NCI-H128 (cell line): Measurements from ENCODE around the gene SOS1.
A peak's percentile ranks its signal among the peaks of the same experiment; 100 is the strongest.
"Not testable (repeated sequence)": the region's sequence is repeated elsewhere in the genome, so short reads cannot be mapped to it uniquely, and the experiment has no call there.

Experiments
- DNase-seq: peaks from one replicate; lab custom pipeline; 2025; ENCODE audit not compliant: unreplicated experiment; lab: John Stamatoyannopoulos, UW

Gene SOS1

GRCh38 chr2:39139511-39140237 is 18.8 kb upstream of the SOS1 start:
- no peak for DNase-seq

GRCh38 chr2:39138837-39139211 is 18.0 kb upstream of the SOS1 start:
- DNase-seq: no peak

- DNase-seq: not testable (repeated sequence)
Observed at GRCh38 chr2:39138187-39138836, 17.5 kb upstream of the SOS1 start.

GRCh38 chr2:39136799-39137198 is 15.9 kb upstream of the SOS1 start:
- DNase-seq: no peak

DNA sequence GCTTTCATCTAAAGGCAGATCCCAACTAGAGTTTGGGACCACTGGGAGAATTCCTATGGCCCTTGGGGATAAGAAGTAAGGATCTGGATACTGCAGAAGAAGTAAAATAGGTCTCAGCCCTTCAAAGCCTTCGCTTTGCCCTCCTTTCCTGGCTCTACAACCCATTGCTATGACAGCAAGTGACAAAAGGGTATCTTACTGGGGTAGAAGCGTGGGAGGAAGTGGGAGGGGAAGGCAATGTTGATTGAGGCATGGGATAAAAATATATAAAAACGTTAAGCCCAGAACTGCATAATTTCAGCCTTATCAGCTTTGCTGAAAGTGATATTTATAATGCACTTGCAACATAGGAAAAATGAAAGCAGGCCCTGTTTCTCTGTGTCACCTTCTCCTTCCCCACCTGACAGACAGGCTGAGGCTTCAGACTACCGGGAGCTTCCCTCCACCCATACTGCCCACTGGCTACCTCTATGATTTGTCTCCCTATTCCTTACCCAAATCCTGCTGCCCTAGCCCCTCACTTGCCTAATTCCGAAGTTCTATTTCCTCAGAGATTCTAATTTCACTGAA is 14.9 kb upstream of the SOS1 start:
- DNase-seq: no peak

DNA sequence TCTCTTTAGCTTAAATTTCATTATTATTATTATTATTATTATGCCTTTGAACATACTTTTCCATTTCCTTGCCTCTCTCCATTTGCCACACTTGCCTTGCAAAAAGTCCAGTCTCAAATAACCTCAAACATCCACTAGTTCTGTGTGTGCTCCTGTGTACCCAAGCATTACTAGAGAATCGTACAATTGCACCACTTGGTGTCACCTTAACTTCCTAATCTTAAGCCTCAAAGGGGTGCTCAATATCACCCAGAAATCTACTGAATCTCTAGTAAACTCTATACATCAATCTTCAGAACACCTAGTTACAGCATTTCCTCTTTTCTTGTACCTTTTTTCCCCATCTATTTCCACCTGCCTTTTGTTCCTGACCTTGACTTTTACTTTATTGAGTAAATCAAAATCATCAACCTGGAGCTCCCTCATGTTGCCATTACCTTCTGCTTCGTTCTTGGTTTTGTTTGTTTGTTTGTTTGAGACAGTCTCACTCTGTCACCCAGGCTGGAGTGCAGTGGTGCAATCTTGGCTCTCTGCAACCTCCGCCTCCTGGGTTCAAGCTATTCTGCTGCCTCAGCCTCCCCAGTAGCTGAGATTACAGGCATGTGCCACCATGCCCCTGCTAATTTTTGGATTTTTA is 12.5 kb upstream of the SOS1 start:
- no peak for DNase-seq

DNA sequence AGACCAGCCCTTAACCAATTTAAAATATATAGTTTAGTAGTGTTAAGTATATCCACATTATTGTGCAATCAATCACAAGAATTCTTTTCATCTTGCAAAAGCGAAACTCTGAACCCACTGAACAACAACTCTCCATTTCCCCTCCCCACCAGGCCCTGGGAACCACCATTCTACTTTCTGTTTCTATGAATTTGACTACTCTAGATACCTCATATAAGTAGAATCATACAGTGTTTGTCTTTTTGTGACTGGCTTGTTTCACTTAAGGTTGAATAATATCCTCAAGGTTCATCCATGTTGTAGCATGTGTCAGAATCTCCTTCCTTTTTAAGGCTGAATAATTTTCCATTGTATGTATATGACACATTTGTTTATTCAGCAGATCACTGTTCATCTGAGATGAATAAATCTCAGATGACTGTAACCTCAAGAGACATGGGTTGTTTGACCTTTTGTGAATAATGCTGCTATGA is 8.1 kb upstream of the SOS1 start:
- no peak for DNase-seq

GRCh38 chr2:39127973-39128372 is 7.1 kb upstream of the SOS1 start:
- DNase-seq: no peak

DNA sequence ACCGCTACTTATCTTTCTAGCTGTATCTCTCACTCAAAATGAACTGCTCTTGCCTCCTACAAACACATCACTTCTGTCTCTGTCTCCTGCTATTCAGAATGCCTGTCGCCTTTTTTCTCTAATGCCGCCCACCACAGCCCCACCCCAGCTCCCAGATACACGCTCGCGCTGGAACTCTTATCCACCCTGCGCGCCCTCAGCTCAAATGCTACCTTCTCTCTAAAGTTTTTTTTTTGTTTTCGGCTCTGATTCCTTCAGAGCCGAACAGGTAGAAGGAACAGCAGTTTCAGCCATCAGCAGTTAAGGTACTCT is 3.9 kb upstream of the SOS1 start:
- DNase-seq: no peak

DNA sequence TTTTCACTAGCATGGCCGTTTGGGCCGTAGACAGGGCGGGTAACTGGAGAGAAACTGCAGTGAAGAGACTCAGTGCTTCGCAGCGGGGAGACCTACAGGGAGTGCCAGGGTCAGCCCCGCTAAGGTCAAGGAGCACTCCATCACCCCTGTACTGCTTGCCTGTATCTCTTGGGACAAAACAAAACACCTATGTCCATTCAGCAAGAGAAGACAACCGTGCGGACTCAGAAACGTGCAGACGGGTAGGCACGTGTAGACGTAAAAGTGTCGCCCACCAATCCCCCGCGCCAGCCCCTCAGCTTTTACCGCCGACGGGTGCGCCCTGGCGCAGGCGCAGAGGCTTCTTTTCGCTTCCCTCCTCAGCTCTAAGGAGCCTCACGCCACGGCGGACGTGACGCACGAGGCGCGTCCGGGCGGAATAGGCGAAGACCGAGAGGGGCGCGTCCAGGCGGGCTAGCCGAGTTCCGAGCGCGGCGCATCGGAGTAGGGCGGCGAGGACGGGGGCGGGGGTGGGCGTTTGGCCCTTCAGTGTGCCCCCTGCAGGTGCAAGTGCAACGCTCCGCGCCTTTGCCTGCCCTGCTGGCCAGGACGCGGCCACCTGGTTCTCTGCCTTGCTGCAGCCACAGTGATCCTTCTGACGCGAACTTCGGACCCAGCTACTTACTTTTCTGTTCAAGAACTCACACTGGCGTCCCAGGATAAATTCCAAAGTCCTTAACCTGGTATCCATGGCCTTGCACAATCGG is 3.3 kb upstream of the SOS1 start:
- peak; percentile 93 for DNase-seq

DNA sequence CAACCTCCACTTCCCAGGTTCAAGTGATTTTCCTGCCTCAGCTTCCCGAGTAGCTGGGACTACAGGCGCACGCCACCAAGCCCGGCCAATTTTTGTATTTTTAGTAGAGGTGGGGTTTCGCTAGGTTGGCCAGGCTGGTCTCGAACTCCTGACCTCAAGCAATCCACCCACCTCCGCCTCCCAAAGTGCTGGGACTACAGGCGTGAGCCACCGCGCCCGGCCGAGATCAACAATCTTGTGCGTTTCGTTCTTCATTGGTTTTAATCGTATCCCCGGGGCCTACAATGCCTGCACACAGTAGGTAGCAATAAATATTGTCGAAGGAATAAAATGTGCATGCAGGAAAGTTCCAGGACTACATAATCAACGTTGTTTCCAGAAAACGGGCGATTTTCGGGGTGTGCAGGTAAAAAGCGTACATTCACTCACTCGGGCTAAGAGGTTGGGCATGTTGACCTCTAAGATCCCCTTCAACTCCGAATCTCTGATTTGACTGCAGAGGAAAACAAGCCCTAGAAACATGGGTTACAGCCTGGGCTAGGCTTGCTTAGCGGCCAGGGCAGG is 2.7 kb upstream of the SOS1 start:
- no peak for DNase-seq

GRCh38 chr2:39121523-39122063 is 742 bp upstream of the SOS1 start:
- peak; percentile 57 for DNase-seq

DNA sequence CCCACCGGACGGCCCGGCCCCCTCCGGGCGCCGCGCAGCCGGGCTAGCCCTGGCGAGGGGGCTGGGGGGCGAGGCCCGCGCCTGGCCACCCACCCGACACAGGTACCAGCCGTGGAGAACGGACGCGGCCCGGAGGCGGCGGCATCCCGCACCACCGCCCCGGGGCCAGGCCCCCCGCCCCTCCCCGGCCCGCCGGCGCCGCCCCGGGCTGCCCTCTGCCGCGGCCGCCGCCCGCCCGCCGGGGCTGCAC is 405 bp downstream of the SOS1 start:
- DNase-seq: no peak

DNA sequence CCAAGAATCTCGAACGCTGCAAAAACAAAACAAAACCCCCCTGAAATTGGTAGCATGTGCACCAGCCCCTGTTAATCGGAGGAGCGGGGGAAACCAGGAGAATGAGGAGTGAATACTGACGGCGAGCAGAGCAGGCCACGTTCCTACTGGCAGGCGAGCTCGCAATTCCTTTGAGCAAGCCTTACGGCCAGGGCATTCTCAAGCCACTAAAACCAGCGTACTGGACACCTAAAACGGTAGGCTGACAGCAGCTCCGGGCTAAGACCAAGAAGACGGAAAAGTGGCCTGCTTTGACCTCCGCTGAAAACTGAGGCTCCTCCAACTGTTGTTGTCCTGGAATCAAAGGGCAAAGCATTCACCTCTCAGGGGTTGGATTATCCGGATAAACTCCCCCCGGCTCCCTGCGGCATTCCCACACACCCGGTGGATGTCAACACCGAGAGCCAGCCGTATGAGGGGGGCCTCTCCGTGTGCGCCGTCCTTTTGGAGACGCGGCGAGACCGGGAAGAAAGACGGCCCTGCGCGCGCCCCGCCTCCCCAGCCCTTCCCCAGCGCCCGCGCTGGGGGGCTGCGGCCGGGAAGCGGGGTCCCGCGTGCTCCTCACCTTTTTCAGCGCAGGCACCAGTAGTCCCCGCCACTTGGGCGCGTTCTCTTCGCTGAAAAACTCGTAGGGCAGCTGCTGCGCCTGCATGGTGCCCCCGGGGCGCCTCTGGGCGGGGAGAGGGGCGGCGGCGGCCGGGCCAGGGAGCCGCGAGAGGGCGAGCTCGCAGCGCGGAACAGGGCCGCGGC is 925 bp downstream of the SOS1 start:
- peak; percentile 24 for DNase-seq

DNA sequence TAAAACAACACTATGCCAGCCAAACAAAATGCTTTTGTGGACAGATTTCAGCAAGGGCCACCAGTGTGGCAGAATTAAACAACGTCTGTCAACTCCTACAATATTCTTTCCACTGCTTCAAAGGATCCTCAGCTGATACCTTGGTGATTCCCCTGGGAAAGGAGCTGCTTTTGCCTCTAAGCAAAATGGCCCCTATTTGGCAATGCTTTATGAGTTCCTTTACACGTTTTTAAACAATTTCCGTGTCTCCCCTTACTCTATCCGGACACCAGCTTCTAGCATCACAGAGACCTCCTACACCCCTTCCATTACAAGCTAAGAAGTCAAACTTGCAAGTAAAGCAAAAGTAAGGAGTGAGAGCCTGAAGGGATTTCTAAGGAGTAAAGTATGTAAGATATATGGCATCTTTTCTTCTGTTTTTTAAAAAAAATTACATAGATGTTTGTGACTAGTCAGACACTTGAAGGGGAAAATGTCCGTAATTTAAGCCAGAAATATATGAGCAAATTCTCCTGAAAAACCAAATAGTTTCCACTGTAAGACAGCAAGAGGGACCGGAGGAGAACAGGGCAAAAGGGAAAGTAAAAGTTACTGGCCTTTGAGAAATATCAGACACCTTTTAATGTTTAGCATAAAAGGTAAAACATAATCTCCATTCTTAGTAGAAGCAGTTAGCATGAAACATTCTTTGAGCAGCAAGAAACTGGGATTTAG is 1.9 kb downstream of the SOS1 start:
- DNase-seq: no peak

- DNase-seq: no peak
Observed at GRCh38 chr2:39115556-39115955, 5.3 kb downstream of the SOS1 start.

- DNase-seq: no peak
Observed at GRCh38 chr2:39114771-39115170, 6.1 kb downstream of the SOS1 start.

DNA sequence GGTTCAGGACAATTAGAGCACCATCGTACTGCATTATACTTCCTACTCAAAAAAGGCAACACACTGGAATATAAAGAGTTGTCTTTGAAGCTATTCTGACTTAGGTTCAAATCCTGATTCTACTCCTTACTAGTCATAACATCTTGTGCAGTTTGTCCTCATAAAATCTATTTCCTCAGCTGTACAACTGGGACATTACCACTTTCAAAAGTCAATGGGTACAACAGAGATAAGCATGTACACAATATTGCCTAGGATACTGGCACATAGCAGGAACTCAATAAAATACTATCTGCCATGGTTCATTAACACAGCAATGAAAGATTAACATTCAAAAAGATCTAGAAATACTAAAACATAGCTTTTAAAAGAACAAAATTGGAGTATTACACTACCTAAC is 11.3 kb downstream of the SOS1 start:
- no peak for DNase-seq

DNA sequence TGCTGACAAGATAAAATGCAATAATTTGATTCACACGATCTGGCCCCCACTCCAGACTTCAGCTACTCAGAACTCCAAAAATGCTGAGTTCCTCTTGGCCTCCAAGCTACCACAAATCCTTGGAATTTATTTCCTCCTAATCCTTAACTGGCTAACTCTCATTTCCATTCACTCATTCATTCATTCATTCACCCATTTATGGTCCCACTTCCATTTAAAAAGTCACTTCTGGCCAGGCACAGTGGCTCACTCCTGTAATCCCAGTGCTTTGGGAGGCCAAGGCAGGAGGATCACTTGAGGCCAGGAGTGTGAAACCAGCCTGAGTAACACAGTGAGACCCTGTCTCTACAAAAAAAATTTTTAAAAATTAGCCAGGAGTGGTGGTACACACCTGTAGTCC is 12.5 kb downstream of the SOS1 start:
- no peak for DNase-seq
